Measurements from ENCODE around the gene BICC1.

The BICC1 gene

DNA sequence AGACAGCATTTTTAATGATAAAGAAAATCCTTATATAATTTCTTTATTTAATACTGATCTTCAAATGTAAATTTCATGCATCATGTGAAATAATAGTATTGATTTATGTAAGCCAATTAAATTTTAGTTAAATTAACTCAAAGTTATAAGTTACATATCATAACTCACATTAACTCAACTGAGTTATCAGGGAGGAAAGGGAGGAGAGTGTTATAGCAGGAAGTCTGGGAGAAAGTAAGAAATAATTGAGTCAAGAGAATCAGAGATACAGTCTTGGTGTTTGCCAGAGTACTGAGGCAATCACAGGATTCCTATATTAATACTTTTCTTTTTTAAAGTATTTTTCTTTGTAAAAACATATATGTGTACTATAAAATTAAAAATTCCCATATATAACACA is 4.0 kb downstream of the BICC1 start:
- no peak for DNase-seq

- no peak for DNase-seq
Observed at GRCh38 chr10:58517081-58517480, 4.4 kb downstream of the BICC1 start.

DNA sequence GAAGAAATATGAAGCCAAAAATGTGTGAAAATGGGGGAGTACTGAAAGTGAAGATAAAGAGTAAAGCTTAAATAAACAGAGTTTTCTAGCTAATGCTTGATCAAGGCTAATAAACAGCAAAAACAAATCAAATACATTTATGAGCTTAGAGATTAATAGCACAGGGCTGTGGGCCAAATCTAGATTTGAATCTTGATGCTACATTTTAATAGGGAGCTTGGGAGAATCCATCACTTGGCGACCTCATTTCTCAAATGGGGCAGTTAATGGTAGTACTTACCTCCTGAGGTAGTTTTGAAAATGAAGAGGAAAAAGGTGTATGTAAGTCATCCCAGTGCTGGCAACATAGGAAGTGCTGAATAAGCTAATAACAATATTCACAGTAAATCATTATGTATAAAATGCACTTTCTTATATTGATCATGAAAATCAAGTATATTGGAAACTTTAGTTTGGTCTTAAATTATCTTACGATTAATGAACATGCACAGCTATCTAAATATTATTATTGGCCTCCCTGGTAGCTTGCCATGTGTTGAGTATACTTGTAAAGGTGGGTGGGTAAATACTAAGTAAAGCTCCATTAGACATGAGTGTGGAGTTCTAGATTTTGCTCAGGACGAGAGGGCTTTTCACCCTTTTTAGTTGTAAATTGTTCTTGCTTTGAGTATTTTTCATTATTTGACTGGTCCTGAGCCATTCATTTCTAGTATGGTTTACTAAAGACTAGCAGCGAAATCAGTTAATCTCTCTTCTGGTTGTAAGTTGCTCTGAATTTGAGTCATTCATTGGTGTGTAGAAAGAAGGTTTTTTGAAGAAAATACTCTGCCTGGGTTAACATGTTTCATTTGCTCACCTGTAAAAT is 5.1 kb downstream of the BICC1 start:
- DNase-seq = no peak

- no peak for DNase-seq
Observed at GRCh38 chr10:58518775-58519174, 6.1 kb downstream of the BICC1 start.

DNA sequence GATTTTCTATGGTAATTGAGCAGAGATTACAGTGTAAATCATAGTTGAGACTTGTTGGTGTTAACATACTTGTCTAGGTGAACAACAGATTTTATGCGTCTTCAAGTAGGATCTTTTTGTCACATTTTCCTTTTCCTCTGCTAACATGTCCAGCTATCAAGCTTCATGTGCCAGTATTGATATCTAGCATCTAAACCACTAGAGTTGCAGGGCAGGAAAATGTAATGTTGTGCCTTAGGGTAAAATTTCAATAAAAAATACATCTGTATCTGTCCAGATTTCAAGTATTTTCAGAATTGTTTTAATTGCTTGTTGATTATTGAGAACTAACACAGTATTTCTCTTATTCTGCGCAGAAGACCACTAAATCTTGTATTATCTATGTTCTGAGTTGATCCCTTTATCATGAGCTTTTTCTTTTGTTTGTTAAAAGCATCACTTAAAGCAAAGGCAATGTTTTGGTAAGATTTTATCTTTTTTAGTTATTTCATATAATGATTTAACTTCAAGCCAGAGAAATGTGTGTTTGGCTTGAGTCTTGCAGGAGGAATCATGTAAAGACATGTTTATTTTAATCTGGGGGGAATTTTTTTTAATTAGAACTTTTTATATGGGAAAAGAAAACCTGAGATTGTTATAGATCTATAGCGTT is 16.5 kb downstream of the BICC1 start:
- no peak for DNase-seq

DNA sequence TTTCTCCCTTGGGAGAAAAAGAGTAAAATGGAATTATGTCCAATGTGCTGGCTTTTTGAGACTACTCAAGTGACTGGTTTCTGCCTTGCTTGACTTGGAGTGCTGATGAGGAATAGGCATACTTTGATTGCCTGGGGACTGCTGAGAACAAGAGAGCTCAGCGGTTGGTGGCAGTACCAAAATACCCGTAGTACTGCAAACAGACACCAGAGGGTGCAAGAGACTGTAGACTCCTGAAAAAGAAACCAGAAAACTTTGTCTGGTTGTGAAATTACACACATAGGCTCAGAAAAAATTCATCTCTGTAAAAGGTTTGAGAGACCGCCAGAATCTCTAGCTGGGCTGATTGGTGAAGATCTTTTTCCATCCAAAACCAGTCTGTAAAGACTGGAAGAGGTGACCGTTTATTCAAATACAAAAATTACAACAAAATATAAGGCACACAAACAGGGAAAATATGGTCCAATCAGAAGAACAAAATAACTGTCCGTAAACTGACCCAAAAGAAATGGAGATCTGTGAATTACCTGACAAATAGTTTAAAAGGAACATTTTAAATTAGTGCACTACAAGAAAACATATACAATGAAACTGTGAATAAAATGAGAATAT is 18.5 kb downstream of the BICC1 start:
- no peak for DNase-seq

DNA sequence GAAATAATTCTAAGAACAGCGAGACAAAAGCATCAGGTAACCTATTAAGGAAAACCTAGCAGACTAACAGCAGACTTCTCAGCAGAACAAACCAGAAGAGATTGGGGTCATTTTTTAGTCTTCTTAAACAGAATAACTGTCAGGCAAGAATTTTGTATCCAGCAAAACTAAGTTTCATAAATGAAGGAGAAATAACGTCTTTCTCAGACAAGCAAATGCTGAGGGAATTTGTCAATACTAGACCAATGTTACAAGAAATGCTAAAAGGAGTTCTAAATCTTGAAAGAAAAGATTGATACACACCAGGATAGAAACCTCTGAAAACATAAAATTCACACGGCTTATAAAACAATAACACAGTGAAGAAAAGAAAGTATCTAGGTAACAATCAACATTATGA is 22.6 kb downstream of the BICC1 start:
- DNase-seq = no peak

DNA sequence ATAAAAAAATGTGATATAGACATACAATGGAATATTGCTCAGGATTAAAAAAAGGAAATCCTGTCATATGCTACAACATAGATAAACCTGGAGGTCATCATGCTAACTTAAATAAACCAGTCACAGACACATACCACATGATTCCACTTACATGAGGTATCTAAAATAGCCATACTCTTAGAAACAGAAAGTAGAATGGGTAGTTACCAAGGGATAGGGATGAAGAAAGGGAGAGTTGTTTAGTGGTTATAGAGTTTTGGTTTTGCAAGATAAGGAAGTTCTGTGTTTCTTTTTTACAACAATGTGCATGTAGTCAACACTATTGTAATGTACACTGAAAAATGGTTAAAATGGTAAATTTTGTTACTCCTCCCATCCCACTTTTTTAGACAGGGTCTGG is 30.5 kb downstream of the BICC1 start:
- DNase-seq = no peak

DNA sequence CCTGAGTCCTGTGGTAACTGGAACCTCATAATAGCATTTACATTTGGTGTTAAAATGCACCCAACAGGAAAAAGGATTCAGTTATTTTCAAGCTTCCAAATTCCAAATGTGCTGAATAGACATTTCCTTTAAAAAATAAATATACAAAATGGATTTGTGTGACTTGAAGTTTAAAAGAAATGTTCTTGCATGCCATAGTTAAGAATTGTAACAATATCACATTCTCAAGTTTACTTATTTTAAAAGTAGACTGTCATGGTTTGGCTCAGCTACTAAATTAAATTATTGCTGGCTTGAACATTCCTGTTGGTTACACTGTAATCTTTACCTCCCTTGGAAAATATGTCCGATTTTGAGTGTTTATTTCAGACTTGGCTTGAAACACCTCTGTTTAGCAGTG is 31.5 kb downstream of the BICC1 start:
- no peak for DNase-seq

DNA sequence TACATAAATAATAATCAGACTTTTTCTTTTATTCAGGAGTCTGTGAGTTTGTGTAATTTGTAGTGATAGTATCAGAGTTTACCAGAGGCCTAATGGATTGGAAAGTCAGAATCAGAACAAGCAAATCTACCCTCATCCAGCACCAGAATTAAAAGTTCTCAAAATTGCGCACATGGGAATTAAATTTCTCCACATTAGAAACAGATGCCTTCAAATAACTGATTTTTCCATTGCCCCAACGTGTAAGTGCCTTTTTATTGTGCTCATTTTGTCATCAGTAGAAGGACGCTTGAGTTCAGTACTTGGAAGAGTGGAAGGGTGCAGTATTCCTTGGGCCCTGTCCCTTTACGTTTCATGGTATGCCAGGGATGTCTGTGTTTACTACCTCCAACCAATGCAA is 32.8 kb downstream of the BICC1 start:
- no peak for DNase-seq

- DNase-seq = no peak
Observed at GRCh38 chr10:58546137-58546536, 33.5 kb downstream of the BICC1 start.

GRCh38 chr10:58546722-58547445 is 34.2 kb downstream of the BICC1 start:
- DNase-seq = no peak

DNA sequence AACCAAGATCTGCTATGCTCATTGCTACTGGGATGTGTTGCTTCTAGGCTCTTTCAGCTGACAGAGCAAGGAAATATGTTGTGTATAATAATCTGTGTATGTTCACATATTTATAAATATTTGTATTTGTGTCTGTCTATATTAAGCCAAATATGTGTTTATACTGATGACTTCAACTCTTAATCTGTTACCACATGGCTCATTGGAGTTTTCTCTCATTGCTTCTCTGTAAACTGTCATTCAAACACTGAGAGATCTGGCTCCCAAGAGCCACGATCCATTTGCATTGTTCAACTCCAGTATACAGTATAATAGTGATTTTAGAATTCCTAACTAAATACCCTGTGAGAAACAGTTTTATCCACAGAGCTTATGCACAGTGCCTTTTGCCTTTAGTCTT is 35.3 kb downstream of the BICC1 start:
- DNase-seq = no peak

DNA sequence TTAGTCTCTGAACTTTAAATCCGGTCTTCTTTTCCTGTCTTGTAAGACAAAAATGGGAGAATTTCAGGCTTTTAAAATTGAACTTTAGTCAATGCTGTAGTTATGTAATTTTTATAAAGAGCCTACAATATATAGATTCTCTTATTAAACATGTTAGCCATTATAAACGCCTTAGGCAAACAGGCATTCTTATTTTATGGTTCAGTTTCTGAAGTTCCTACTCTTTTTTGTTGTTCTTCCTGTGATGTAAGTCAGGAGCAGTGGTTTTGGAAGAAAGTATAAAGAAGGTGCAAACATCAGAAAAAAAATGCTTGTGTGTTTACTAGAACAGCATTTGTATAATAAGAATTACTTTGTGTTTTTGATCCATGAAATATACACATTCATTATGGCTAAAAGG is 41.6 kb downstream of the BICC1 start:
- no peak for DNase-seq

GRCh38 chr10:58555170-58555929 is 42.7 kb downstream of the BICC1 start:
- DNase-seq = no peak

GRCh38 chr10:58555930-58556311 is 43.2 kb downstream of the BICC1 start:
- DNase-seq = no peak

- DNase-seq = no peak
Observed at GRCh38 chr10:58556516-58557165, 44.0 kb downstream of the BICC1 start.

GRCh38 chr10:58557714-58558113 is 45.0 kb downstream of the BICC1 start:
- DNase-seq = no peak

- no peak for DNase-seq
Observed at GRCh38 chr10:58560068-58560467, 47.4 kb downstream of the BICC1 start.

DNA sequence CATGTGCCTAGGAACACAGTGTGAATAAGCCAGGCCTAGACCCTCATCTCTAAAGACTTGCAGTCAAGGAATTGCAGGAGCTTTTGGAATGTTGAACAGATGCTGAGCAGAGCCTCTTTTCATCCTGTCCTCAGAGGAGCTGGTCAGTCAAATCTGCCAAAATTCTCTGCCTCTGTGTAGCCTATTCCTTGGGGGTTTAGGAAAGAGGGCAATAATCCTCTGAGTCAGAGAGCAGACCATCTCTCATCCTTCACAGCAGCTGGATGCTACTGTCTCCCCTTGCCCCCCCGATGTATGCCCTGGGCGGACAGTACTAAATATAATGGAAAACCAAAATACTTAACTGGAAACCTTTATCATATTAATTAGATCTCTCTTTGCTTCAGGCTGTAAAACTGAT is 52.6 kb downstream of the BICC1 start:
- no peak for DNase-seq

GRCh38 chr10:58567652-58568051 is 55.0 kb downstream of the BICC1 start:
- no peak for DNase-seq

- peak; percentile 41 for DNase-seq
Observed at GRCh38 chr10:58568428-58568935, 55.8 kb downstream of the BICC1 start.
